Measurements from ENCODE around the gene CNTN5.
"Not testable (repeated sequence)": the region's sequence is repeated elsewhere in the genome, so short reads cannot be mapped to it uniquely, and the experiment has no call there.

The CNTN5 gene

DNA sequence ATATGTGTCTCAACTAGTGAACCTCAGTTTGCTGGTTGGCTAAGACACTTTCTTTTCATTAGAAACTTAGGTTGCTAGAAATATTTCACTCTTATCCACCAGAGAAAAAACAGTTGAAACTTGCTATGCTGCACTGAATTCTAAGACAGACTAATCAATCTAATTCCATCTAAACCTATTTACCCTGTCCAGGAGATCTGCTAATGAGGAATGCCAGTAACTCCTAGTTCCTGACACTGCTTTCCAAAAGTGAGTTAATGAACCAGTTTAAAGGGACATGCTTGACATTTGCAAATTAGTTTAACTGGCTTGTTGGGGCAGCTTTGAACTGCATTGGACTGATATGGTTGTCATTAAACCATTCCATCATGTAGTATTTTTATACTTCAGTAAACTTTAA, 258.5 kb downstream of the CNTN5 start:
- no peak for DNase-seq

DNA sequence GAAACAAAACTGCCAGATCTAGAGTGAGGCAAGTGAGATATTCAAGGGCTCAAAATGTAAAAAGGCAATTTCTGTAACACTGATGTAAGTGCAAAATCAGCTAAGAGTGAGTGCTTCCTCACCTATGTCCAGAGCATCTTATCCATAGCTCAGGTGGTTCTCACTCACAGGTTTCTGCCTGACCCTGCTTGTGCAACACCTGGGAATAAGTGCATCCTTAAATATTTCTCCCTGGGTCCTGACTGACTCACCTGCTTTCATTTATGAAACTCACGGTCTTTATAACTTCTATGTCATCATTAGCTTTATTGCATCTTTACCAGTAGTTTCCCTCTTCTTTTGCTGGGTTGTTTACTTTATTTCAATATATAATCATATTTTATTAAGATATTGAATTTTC, 260.6 kb downstream of the CNTN5 start:
- no peak for DNase-seq

DNA sequence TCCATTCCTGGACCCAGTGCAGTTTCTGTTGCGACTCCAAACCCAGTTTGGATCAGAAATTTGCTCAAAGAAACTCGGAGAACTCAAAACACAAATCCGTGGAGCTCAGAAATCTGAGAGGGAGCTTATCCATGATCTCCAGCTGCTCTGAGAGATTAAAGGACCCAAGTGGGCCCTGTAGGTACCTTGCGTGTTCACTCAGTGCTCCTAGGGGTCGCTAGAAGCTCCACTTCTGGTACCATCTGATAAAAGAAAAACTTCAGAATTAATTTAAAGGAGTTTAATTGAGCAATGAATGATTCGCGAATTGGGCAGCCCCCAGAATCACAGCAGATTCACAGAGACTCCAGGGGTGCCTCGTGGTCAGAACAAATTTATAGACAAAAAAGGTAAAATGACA, 277.2 kb downstream of the CNTN5 start:
- DNase-seq, result not testable (repeated sequence)

DNA sequence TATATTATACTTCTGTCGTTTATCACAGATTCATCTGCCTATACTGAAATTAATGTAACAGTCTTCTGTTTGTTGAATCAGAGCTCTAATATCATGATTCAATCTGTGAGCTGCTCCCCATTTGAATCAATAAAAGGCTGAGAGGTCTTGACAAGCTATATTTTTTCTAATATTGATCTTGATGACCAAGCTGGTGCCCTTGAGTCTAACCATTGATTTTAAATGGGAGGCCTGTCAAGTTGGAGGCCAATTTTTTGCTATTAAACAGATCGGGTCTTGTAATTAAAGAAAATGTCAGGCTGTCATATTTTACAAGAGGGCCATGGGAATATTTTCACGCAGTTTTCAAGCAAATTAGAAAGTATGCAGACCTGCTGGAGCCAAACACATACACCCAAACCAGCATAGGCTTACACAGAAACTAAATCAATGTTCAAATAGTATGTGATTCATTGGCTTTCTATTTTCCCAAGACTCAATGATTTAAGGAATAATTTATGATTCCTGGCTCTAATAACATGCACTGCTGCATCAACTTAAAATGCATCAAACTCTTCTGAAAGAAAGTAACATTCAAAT, 286.9 kb downstream of the CNTN5 start:
- DNase-seq, result no peak

DNA sequence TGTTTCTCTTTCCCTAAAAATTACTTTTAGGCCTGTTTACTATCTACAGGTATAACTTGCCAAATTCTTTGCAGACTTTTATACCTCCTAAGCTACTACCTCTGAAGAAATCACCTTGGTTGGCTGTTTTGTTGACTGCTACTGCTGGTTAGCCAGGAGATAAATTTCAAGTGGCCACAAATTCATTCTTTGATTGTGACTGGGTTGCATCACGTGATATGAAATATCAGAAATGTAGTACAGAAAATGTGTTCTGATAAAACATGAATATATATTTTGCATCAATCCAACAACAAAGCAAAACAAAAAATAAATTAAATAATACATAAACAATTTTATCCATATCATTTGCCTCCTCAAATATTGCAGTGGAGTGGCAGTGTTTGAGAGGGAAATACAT, 291.1 kb downstream of the CNTN5 start:
- no peak for DNase-seq

DNA sequence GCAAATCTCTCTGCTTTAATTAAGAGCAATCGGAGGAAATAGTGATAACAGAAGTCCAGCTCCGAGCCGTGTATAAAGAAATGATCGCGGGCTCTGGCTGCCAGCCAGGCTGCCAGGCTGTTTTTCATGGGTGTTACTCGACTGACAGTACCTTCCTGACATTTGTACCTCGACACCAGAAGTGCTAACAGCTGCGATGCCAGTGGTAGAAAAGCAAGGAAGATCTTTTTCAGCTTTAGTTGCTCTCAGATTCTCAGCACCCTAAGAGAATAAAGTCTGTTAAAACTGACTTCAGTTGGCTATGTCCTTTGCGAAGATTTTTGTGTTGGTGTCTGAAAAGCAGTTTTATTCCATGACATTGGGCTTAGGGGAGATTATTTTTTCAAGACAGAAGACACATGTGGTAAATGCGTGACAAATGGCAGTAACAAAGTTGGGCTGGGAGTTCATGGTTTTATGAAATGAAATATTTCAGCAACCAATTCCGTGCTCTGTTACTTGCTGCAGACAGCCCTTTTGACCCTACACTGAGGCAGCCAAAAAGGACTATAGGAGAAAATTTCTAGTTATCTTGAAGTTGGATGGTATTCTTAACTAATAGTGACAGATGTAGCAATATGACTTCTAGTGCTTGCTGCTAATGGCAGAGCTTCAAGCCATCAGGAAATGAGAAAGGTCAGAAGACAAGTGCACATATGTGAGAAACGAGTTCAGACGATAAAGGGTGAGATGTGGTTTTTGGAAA, 296.2 kb downstream of the CNTN5 start:
- DNase-seq, result peak; percentile 15

DNA sequence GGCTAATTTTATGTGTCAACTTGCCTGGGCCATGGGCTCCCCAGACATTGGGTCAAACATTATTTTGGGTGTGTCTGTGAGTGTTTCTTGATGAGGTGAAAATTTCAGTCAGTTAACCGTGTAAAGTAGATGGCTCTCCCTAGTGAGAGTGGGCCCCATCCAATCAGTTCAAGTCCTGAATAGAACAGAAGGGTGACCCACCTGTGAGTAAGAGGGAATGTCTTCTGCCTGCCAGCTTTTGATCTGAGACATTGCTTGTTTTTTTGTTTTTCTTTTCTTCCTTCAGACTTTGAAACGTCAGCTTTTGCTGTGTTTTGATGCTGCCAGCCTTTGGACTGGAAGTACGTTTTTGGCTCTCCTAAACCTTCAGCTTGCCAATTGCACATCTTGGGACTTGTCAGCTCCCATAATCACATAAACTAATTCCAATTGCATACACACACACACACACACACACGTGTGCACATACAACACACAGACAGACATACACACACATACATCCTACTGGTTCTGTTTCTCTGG, 300.1 kb downstream of the CNTN5 start:
- no peak for DNase-seq

DNA sequence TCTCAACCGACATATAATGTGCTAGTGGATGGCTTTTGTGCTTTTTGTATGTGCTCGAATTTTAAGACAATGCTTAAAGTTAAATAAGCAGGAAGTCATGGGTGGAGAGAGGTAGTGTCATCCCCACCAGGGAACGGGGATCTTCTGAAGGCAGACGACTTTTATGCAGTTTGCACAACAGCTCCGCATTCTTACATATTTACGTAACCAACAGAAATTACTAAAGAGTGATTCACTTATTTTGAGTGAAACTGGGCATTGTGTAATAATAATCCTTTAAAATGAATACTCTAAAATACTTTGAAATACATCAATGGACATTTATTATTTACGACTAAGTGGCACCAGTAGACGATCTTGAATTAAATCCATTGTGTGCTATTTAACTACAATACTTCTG, 305.1 kb downstream of the CNTN5 start:
- no peak for DNase-seq

DNA sequence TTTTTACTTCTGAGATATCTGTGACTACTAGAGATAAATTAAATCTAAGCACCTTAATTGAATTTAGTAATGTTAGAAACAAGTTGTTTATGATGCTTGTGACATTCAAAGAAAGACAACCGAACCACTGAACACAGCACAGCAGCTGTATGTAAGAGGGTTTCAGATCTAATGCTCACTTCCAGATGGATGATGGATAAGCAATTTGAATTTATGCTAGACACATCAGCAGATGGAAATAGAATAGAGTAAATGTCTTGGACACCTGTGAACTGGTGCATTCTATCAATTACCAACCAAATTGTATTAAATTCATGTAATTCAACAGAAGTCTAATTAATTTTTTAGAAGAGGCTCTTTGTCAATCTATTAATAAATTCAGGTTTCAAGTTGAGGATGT, 306.3 kb downstream of the CNTN5 start:
- no peak for DNase-seq

DNA sequence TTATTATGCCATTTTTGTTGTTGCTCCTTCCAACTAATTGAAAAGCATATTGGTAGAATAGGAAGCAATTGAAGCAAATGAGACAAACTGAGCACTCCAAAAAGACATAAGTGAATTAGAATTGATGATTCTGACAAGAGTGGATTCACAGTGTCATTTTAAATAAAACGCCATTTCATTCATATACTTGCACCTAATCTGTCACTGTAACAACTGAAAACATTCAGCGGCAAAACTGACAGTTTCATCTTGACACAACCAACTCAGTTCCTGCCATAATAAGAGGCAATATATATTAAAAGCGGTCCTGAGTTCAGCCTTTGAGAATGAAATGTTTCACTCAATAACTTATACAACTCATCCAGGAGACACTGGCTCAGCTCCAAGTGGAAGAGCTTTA, 306.8 kb downstream of the CNTN5 start:
- no peak for DNase-seq

DNA sequence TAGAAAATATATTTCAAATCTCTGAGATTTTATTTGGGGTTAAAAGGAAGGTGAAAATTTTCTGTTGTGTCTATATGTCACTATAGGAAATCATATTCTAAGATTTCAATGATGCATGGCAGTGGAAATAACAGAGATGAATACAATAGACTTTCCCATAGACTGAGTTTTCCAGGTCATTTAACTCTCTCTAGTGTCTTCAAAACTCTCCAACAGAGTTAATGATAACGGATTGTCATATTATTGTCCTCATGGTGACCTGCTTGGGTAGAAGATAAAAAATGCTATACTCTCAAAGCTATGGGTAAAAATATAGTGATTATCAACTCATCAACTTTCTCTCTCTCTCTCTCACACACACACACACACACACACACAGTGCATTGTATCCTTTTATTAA, 312.9 kb downstream of the CNTN5 start:
- no peak for DNase-seq

DNA sequence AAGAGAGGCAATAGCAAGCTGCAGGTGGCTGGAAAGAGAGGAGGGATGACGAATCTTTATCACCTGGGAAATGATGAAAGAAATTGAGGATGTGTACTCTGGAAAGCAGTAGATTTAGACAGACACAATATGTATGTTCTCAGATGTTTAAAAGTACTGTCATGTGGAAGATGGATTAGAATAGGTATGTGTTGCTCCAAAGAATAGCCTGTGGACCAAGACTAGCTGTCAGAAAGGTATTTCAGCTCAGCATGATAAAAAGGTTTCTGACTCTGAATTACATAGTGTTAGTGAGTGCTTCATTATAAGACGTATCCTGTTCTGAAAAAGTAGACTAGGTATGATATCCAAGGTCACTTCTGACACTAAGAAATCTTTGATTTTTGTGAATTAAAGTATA, 322.4 kb downstream of the CNTN5 start:
- DNase-seq, result no peak

DNA sequence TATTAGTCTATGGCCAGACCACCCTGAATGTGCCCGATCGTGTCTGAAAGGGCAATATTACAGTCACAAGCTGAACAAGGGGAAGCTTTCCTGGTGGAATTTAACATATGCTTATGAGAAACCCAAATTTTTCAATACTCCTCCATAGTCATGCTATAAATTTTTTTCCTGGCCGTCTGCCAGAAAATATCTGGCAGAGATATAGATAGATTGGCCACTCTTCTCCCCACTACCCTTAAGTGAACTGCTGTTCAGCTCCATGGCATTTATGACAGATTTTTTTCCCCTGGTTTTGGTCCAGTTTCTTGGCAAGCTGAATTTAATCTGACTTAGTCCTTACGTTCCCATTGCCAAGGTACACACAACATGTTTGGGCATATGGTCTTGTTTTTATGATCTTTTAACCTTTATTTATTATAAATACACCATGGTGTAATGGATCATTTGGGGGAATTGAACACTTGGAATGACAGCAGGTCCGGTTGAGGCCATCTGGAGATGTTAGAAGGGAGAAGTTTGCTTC, 328.5 kb downstream of the CNTN5 start:
- DNase-seq, result no peak

DNA sequence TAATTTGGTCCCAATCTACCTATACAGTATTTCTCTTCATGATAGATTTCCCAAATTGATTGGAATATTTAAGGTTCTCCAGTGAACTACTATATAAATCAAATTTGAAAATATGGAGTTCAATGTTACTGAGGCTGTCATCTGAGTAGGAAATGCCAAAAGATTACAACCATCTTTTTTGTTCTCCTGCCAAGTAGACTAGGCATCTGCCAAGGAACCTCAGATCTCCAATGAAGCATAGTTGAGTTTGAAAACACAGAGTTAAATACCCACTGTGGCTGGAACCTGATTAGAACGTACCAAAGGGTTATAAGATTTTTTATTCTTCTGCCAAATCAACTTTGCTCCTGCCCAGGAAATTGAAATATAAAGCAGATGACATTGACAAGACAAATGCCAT, 330.9 kb downstream of the CNTN5 start:
- DNase-seq, result no peak

DNA sequence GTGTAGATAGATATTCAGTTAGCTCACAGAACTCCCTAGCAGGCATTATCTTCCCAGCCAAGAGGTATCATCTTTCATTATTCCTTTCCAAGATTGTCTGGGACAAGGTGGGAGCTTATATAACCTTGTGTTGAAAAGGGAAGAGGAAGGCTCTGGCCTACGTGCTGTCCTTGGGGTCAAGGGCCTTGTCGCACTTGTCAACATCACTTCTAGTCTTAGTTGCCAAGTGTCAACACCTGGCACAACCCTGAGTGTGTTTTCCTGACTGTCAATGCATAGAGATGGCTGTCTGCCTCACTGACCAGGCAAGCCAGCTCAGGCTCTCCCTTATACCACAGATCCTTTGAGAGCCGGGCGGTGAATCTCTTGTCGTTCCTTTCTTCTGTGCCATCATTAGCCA, 331.9 kb downstream of the CNTN5 start:
- DNase-seq, result no peak

DNA sequence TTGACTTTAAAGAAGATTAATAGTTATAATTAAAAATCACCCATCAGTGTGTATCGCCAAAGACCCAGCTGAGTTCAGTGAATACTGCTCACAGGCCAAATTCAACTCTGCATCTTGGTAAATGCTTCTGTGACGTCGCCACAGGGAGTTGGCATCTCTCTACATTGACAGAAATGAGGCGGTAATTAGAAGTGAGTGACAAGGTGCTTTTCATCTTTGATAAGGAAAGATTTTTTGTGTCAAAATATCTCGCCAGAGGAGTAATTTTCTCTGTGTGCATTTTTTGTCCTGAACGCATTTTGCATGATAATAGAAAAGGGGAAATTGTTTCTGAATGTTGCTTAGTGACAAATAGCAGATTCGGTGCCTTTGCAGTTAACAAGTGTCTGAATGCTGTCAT, 345.8 kb downstream of the CNTN5 start:
- no peak for DNase-seq

DNA sequence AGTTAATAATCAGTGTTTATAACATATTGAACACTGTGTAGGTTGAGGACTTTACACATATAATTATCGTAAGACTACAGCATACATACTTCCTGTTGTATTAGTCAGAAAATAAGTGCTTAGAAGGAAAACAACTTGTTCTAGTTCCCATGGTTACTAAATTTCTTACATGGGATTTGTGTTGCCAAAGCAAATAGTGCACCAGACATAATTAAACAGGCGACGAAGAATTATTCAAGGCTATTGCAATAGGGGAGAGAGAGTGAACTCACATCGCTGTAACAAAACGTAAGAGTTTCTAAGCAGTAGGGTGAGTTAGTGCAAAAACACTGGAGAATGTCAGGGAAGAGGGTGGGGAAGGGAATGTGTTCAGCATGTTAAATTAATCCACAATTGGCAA, 347.8 kb downstream of the CNTN5 start:
- DNase-seq, result no peak

DNA sequence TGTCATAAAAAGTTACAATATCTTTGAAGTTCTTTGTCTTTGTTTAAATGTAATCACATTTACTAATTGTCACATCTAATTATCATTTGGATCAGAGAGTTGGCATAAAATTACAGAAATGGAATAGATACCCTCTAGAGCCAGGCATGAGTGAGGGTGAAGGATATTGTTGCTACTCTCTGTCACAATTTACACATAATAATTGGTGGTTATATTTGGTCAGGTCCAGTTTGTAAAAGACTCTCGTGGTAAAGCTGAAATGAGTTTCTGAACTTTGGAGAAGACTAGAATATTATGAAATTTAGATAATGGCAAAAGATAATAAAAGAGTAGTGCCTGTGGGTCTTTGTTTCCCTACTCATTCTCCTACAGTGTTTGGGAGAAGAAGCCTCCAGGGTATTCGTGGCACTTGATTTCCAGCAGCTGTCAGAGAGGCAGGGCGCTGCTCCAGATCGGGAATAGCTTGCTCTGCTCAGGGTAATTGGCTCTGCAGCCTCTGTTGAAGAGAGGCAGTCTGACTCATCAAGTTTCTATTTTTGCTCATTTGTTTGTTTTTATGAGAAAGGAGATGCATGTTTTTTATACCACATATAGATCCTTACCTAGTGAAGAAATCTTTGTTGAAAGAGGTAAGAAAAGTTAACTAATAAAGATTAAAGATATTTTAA, 349.9 kb downstream of the CNTN5 start:
- no peak for DNase-seq

DNA sequence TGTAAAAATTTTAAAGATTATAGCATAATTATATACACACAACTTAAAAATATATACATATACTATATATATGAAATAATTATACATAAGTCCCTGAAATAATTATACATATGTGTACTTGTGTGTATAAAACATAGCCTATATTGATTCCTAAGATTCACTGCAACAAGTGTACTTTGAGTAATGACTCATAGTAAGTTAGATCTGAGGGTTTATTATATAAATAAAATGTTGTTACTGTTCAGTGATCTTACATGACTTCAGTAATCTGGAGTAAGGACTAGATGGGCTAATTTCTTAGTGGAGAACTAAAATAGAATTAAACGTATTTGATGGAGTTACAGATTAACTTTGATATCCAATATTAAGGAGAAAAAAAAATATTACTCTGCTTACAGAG, 350.5 kb downstream of the CNTN5 start:
- no peak for DNase-seq

DNA sequence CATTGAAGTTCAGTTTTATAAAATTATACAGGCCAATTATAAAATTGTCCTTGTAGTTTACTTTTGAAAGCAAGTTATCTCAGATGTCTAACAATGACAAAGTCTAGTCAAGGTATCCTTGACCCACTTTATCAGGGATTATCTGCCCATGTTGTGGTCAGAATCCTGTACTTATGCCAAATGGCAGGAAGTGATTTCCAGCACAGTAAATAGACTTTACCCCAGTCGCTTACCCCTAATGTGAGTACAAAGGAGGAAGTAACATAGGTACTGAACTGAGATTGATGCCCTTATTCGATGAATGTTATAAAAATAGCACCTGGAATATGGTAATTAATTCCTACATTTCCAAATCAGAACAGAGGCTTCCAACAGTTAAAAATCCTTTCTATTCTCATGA, 355.7 kb downstream of the CNTN5 start:
- DNase-seq, result no peak

DNA sequence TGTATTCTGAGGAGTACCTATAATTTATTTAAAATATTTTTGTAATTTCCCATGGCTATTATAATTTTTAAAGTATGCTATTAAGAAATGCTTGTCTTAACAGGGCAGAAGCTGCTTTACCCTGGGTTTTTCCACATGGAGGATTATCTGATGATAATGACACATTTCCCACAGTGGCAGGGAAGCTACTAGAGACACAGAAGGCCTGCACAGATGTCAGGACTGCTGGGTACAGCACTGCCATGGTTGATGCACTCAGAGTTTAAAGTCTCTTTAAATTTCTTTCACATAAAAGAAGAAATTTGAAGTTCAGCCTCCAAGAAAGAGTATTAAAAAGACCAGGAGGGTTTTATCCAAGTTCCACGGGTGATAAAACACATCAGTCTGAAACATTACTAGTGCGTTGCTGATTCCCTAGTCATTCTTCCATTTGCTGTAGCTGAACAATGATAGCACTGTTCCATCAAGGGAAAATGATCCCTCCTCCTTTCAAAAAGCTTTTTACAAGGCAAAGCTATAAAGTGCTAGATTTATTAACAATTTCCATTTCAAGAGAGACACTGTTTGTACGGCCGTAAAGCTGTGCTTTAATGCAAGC, 363.0 kb downstream of the CNTN5 start:
- no peak for DNase-seq

DNA sequence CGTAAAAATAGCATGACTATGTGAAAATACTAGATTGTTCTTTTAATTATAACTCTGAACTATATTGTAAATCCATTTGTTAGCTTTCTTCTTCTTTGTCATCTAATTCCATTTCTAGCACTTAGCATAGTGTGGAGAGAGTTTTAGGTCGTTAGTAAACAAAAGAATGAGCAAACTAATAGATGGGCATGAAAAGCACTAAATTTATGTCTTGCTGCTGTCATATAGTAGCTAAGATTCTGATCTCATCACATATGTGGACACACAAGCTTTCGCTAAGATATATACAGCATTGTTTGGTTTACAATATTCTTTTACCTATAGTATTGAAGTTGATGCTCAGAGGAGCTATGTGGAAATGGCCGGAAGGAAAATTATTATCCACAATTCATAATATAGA, 370.5 kb downstream of the CNTN5 start:
- DNase-seq, result no peak

DNA sequence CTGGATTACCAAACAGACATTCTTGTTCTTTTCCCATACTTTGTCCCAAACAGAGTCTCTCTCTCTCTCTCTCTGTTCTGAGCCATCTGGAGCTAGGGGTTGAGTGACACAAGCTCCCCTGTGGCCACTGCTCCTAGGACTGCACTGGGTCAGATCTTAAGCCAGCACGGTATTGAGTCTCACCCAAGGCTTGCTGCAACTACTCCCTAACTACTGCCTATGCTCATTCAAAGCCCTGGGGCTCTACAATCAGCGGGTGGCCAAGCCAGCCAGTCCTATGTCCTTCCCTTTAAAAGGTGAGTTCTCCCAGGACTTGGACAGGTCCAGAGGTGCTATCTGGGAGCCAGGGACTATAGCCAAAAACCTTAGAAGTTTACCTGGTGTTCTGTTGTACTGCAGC, 385.6 kb downstream of the CNTN5 start:
- DNase-seq, result no peak

DNA sequence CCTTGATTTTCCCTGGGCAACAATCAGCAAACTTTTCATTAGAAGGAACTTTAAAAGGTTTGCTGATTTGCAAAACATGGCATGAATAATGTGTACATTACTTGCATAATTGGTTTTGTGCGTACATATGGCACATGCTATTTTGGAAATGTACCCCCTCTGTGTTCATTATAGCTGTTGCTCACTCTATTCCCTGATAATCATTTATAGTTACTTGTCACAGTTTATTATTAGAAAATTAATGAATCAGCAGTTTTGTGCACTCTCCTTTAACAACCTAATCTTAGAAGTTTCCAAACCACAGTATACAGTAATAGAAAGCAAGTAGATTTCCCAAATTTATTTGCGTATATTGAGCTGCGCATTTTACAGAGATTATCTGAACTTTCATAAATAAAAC, 389.9 kb downstream of the CNTN5 start:
- DNase-seq, result no peak
